Measurements from ENCODE around the gene IPO9.

IPO9 gene

GRCh38 chr1:201905234-201905890 is 76.4 kb downstream of the IPO9 start:
- DNase-seq (ENCODE audit: low spot score): no peak

GRCh38 chr1:201906336-201906735 is 77.4 kb downstream of the IPO9 start:
- no peak for DNase-seq (ENCODE audit: low spot score)

GRCh38 chr1:201907621-201908020 is 78.7 kb downstream of the IPO9 start:
- DNase-seq (ENCODE audit: low spot score): no peak

- DNase-seq (ENCODE audit: low spot score): no peak
These were observed 83.0 kb downstream of the IPO9 start for GRCh38 chr1:201911826-201912571.

- DNase-seq (ENCODE audit: low spot score): no peak
These were observed 83.9 kb downstream of the IPO9 start for GRCh38 chr1:201912832-201913231.

GRCh38 chr1:201914456-201915235 is 85.7 kb downstream of the IPO9 start:
- DNase-seq (ENCODE audit: low spot score): no peak

- DNase-seq (ENCODE audit: low spot score): peak; percentile 36
These were observed 87.8 kb downstream of the IPO9 start for GRCh38 chr1:201916649-201917249.

- DNase-seq (ENCODE audit: low spot score): no peak
These were observed 88.5 kb downstream of the IPO9 start for GRCh38 chr1:201917362-201918033.

GRCh38 chr1:201918343-201918742 is 89.4 kb downstream of the IPO9 start:
- DNase-seq (ENCODE audit: low spot score): no peak

- DNase-seq (ENCODE audit: low spot score): no peak
These were observed 93.1 kb downstream of the IPO9 start for GRCh38 chr1:201921952-201922558.

GRCh38 chr1:201925301-201925567 is 96.3 kb downstream of the IPO9 start:
- DNase-seq (ENCODE audit: low spot score): no peak

- no peak for DNase-seq (ENCODE audit: low spot score)
These were observed 97.2 kb downstream of the IPO9 start for GRCh38 chr1:201925981-201926645.

GRCh38 chr1:201928266-201928665 is 99.3 kb downstream of the IPO9 start:
- DNase-seq (ENCODE audit: low spot score): no peak

- no peak for DNase-seq (ENCODE audit: low spot score)
These were observed 101.2 kb downstream of the IPO9 start for GRCh38 chr1:201930137-201930536.

- DNase-seq (ENCODE audit: low spot score): no peak
These were observed 101.8 kb downstream of the IPO9 start for GRCh38 chr1:201930803-201931202.
